Thyroid gland (tissue), 4 donors: ENCODE measurements around the gene ARHGEF10L.

ENCODE experiments used
- CTCF ChIP-seq, 6 experiments: fragments of 200-600 bp in 3 of 6; fragments of 450-650 bp in 3 of 6; sonication (generic) in 3 of 6; IDR thresholded peaks; one replicate each; pipeline ENCODE4 v1.5.1; 2016 to 2019; ENCODE audit warnings: antibody characterized with exemption in 6 of 6, mild to moderate bottlenecking in 2 of 6, inconsistent platforms in 1 of 6, moderate library complexity in 1 of 6
- POLR2A ChIP-seq, 2 donors: fragments of 450-650 bp; IDR thresholded peaks; one replicate each; pipeline ENCODE4 v1.6.1; 2017; ENCODE audit warnings: antibody characterized with exemption in 2 of 2, mild to moderate bottlenecking in 2 of 2, moderate library complexity in 1 of 2

GRCh38 chr1:17605582-17606344 lies 66.3 kb downstream of the ARHGEF10L start:
- TF ChIP-seq CTCF (IDR thresholded peaks at IDR 0.05), result no peak
- no peak for TF ChIP-seq POLR2A (IDR thresholded peaks at IDR 0.05)
